Measurements from ENCODE around the gene COX7A2L. TPM values are rescaled to one million over a fixed set of nuclear protein-coding genes. Genes with fewer than 3 reads are reported as not detected.

The COX7A2L gene
- total and polyA plus RNA-seq, 10 of the 15 experiments (the other 5 are each of a cell fraction or from before 2014, with no cell fraction given): 134 to 532 (median 222) TPM

- H4K20me1 ChIP-seq (ENCODE audit: control insufficient read depth, insufficient read depth): no peaks in the 10 kb centered on the region
- ChIA-PET RAD21 (ENCODE audit: unreplicated experiment) (no interaction called here), CTCF (interaction anchor here (1.4 kb wide), 1 partner anchor 36 kb away, joined by 3 read pairs; no protein-coding TSS in a partner anchor), SMC1A (ENCODE audit: uncharacterized antibody, unreplicated experiment) (no interaction called here), POLR2A (no interaction called here)
- no peak overlapping the region for H3K9ac ChIP-seq (ENCODE audit: control insufficient read depth, insufficient read depth, low read length)
- H3K9me3 ChIP-seq (replicated peaks; ENCODE audit: control insufficient read depth, insufficient read depth, low read length): no peaks in the 10 kb centered on the region
- H3K36me3 ChIP-seq (ENCODE audit: control insufficient read depth in 2 of 2, insufficient read depth in 2 of 2, low read length in 1 of 2): no peaks in the 10 kb centered on the region
- DNase-seq (ENCODE audit: low read depth, low spot score) (no peak), ATAC-seq (no peak), FAIRE-seq (no peak)
- peaks cover 6% of the 10 kb centered on the region for H3K4me1 ChIP-seq (ENCODE audit: control insufficient read depth, insufficient read depth, low read length)
- H3K27ac ChIP-seq (ENCODE audit: control insufficient read depth, insufficient read depth): no peak overlapping the region
- H3K4me2 ChIP-seq (ENCODE audit: control insufficient read depth, insufficient read depth): no peak overlapping the region
- in situ Hi-C loops (cut with MboI): no loop called here
- no peaks in the 10 kb centered on the region; a peak in 1 of 4 replicates for H3K27me3 ChIP-seq (replicated peaks in 1 of 2; ENCODE audit: control insufficient read depth in 2 of 2, insufficient read depth in 2 of 2, low read length in 1 of 2)
- 66% methylated on average over 3 of the region's 3 CpGs for WGBS (ENCODE audit: insufficient coverage, insufficient replicate concordance, low lambda C conversion rate, missing lambda C conversion rate)
- H3K4me3 ChIP-seq: no peak overlapping the region
- no peak overlapping the region for H2AFZ ChIP-seq (ENCODE audit: control insufficient read depth, low read depth, low read length)
- peaks cover 14% of the 10 kb centered on the region for H3K79me2 ChIP-seq (ENCODE audit: control insufficient read depth, insufficient read depth, low read length)
- TF ChIP-seq MTA3 (IDR thresholded peaks at IDR 0.05; ENCODE audit: borderline replicate concordance, low read length): no peak
- no peak for TF ChIP-seq FOXK2 (IDR thresholded peaks at IDR 0.05)
- no peak for TF ChIP-seq SMARCA5 (IDR thresholded peaks at IDR 0.05)
- no peak for TF ChIP-seq EP300 (IDR thresholded peaks at IDR 0.05; ENCODE audit: borderline replicate concordance in 1 of 2, control insufficient read depth in 1 of 2, low read depth in 2 of 2, low read length in 2 of 2)
- no peak for TF ChIP-seq CBX5 (IDR thresholded peaks at IDR 0.05; ENCODE audit: low read depth)
- no peak for TF ChIP-seq RUNX3 (IDR thresholded peaks at IDR 0.05; ENCODE audit: low read length)
- no peak for TF ChIP-seq NFIC (IDR thresholded peaks at IDR 0.05; ENCODE audit: low read depth, low read length)
- no peak for TF ChIP-seq RELA (IDR thresholded peaks at IDR 0.05; ENCODE audit: borderline replicate concordance, partially characterized antibody)
- no peak for TF ChIP-seq MYC (IDR thresholded peaks at IDR 0.05; ENCODE audit: insufficient read depth, insufficient read length, insufficient replicate concordance, low read length, severe bottlenecking)
- TF ChIP-seq ZZZ3 (IDR thresholded peaks at IDR 0.05; ENCODE audit: control insufficient read depth, insufficient read length, low read depth): no peak
- TF ChIP-seq TARDBP (IDR thresholded peaks at IDR 0.05; ENCODE audit: borderline replicate concordance): no peak
- no peak for TF ChIP-seq IKZF2 (IDR thresholded peaks at IDR 0.05)
- intact Hi-C loops (cut with micrococcal nuclease; ENCODE audit: unreplicated experiment): loop anchor here (10.0 kb wide), 1 partner anchor 430 kb away; the partner anchor contains the start of gene HAAO
- no TSS peak for BruUV-seq (replicated peaks)
Observed at GRCh38 chr2:42364658-42365057, 3.6 kb upstream of the COX7A2L start.

Data from GM12878 (cell line).